NT2/D1 (cell line): ENCODE measurements around the gene LRP5.

Source experiments
- SUZ12 ChIP-seq: IDR thresholded peaks from 2 replicates; pipeline ENCODE4 v1.6.1; 2011; ENCODE audit not compliant: insufficient read length, insufficient read depth; ENCODE audit errors: extremely low read depth
- YY1 ChIP-seq: IDR thresholded peaks from 2 replicates; pipeline ENCODE4 v1.6.1; 2011; ENCODE audit not compliant: insufficient read length, insufficient read depth
- ZNF274 ChIP-seq: IDR thresholded peaks from 2 replicates; pipeline ENCODE4 v1.6.1; 2011; ENCODE audit warnings: mild to moderate bottlenecking, low read depth, low read length

GRCh38 chr11:68440224-68440623 lies 127.8 kb downstream of the LRP5 start:
- no peak for TF ChIP-seq YY1
- no peak for TF ChIP-seq SUZ12
- no peak for TF ChIP-seq ZNF274
